NCI-H446 treated with DMSO at 0.1 percent for 48 hours (cell line): ENCODE data around the gene SCO2.
"Not testable (repeated sequence)": the region's sequence is repeated elsewhere in the genome, so short reads cannot be mapped to it uniquely, and the experiment has no call there.

ENCODE experiments used
- DNase-seq: peaks from one replicate; lab custom pipeline; 2025; lab: John Stamatoyannopoulos, UW

The SCO2 gene

DNA sequence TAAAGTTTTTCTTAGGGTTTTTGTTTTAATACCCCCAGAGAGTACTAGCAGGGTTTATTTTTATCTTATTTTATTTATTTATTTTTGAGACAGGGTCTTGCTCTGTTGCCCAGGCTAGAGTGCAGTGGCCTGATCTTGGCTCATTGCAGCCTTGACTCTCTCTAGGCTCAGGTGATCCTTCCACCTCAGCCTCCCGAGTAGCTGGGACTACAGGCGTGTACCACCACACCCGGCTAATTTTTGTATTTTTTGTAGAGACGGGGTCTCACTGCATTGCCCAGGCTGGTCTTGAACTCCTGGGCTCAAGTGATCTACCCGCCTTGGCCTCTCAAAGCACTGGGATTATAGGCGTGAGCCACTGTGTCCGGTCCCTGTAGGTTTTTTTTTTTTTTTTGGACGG lies 5.2 kb downstream of the SCO2 start:
- DNase-seq: not testable (repeated sequence)

GRCh38 chr22:50519151-50519550 lies 6.2 kb downstream of the SCO2 start:
- DNase-seq: no peak

GRCh38 chr22:50518606-50519005 lies 6.8 kb downstream of the SCO2 start:
- DNase-seq: no peak

DNA sequence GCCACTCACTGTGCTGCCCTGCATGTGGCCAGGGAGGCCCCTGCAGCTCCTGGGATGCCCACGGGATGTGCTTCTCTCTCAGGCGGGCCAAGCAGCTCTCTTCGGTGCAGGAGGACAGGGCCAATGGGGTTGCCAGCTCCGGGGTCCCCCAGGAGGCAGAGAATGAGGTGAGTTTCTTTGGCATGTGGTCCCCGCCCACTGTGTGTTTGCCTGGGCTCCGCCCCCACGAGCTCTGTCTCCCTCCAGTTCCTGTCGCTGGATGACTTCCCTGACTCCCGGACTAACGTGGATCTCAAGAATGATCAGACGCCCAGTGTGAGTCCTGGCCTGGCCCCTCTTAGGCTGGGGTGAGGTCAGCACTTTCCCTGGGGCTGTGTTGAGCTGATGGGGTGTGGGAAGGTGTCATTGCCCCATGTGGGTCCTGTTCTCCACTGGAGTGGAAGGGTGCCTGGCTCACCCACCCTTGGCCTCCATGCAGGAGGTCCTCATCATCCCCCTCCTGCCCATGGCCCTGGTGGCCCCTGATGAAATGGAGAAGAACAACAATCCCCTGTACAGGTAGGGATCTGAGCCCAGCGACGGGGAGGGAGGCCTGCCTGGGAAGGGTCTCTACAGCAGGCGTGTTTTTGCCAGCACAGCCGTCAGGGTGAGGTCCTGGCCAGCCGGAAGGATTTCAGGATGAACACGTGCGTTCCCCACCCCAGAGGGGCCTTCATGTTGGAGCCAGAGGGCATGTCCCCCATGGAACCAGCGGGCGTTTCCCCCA lies 7.7 kb downstream of the SCO2 start:
- DNase-seq: no peak

- no peak for DNase-seq
These were observed 8.5 kb downstream of the SCO2 start for GRCh38 chr22:50516891-50517290.

DNA sequence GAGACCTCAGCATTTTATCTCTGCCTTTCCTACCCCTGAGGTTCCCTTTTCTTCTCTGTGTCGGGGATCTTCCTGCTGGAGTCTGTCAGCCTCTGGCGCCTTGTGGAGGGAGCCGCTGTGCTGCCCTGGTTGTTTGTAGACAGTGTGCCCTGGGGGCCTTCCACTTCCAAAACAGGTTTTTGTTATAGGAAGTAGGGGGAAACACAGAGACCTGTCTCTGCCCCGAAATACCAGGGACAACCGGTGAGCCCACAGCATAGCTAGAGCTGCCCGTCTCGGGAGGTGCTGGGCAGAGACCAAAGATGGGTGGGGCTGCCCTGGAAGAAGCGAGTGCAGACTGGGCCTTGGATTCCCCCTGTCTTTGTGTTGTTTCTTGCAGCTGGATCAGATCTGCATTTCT lies 9.3 kb downstream of the SCO2 start:
- no peak for DNase-seq

DNA sequence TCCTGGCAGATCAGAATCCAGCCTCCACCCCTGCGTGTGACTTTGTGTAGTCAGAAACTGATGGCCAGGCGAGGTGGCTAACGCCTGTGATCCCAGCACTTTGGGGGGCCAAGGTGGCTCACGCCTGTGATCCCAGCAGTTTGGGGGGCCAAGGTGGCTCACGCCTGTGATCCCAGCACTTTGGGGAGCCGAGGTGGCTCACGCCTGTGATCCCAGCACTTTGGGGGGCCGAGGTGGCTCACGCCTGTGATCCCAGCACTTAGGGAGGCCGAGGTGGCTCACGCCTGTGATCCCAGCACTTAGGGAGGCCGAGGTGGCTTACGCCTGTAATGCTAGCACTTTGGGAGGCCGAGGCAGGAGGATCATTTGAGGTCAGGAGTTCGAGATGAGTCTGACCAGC lies 12.2 kb downstream of the SCO2 start:
- no peak for DNase-seq

DNA sequence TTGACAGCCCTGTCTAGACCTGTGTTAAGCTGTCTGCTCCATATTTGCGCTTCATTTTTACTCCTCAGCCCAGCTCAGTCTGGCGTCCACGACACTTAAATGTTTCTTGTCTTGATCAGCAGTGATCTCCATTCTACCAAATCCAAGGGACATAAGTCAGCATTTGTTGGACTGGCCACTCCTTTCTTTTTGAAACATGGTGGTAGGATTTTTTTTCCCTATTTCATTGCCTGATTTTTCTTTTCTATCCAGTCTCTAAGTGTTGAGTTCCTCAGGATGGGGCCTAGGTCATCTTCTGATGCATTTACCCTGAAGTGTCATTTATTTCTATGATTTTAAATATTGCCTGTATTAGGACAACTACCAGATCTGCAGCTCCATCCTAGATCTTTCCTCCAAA lies 16.5 kb downstream of the SCO2 start:
- DNase-seq: no peak

DNA sequence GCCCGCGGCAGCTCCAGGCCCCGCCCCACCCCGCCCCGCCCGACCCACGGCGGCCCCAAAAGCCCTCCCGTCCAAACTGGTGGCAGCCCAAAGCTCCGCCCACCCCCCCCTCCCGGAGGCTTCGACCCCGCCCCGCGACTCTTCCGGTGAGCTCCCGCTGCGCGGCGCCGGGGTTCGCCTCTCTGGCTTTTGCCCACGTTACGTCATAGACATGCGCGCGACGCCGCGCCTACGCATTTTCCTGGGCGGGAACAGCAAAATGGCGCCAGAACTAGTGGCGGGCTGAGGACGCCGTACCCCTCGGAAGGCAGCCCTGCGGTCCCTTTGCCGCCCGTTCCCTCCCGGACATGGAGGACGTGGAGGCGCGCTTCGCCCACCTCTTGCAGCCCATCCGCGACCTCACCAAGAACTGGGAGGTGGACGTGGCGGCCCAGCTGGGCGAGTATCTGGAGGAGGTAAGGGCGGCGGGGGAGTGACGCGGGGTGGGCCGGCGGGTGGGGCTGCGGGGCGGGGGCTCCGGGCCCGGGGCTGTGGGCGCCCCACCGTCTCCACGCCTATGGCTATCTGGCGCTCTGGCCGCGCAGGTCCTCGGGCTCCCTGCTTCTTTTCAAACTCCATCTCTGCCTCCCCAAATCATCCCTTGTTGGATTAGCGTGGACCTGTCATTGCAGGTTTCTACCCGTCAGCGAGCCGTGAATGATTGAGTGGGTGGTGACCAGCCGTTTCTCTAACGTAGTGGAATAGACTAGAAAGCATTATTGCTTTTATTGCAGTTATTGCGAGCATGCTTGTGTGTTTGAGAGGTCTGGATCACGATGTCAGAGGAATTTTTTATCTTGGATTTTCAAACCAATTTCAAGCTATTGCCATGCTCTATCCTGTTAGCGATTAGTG lies 17.2 kb downstream of the SCO2 start, which contains the start of gene NCAPH2:
Gene NCAPH2 (plus strand): TSS at position 234 of the 894 bp plus-strand sequence. CDS start 114 bp downstream, at position 348.
- DNase-seq: peak; percentile 90

DNA sequence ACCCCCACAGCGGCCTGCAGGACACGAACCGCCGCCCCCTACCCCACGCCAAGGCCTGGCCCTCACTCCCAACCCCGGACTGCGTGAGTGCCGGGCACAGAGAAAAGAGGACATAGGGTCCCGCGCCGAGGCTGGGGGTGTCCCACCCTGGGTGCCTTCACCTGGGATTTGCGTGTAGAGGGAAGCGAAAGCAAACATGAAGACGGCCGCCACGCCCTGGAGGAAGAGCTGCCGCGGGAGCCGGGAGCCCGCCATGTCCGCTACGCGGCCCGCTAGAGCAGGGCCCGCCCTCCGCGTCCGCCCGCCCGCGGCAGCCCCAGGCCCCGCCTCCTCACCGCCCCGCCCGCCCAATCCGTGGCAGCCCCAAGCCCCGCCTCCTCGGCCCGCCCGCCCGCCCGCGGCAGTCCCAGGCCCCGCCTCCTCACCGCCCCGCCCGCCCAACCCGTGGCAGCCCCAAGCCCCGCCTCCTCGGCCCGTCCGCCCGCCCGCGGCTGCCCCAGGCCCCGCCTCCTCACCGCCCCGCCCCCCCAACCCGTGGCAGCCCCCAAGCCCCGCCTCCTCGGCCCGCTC lies 17.9 kb downstream of the SCO2 start, which contains the start of gene LMF2:
Gene LMF2 (minus strand): TSS at position 282 of the 570 bp plus-strand sequence. CDS start 27 bp downstream, at position 255.
- no peak for DNase-seq

GRCh38 chr22:50506611-50507420 lies 18.6 kb downstream of the SCO2 start:
- DNase-seq: no peak

DNA sequence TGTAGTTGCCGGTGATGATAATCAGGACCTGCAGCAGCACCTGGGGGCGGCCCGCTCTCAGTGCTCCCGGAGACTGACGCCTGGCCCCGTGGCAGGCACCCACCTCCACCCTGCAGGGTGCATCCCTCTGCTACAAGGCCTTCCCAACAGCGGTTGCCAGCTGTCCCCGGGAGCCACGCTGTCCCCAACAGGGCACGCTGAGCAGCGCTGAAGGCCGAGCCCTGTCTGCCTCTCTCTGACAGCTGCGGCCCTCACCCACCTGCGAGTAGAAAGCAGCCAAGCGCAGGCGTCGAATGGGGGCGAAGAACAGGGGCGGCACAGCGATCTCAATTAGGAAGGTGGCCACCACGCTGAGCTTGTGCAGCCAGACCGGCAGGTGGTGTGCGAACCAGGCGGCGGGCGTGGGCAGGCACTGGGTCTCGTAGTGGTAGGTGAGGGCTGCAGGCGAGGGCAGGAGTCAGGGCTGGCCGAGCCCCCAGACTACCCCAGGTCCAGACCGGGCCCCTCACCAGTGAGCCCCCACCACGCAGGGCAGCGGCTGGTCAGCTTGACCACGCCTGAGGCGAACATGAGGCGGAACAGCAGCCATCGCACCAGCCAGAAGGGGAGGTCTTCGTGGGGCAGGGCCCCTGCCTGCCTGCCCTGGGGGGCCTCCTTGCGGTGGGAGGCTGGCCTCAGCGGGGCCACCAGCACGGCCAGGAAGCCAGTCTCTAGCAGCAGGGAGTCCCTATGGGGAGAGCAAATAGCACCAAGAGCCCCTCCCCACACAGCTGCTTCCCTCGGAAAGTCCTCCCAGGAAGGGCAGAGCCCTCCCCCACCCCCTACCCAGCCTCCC lies 19.4 kb downstream of the SCO2 start:
- DNase-seq: no peak

DNA sequence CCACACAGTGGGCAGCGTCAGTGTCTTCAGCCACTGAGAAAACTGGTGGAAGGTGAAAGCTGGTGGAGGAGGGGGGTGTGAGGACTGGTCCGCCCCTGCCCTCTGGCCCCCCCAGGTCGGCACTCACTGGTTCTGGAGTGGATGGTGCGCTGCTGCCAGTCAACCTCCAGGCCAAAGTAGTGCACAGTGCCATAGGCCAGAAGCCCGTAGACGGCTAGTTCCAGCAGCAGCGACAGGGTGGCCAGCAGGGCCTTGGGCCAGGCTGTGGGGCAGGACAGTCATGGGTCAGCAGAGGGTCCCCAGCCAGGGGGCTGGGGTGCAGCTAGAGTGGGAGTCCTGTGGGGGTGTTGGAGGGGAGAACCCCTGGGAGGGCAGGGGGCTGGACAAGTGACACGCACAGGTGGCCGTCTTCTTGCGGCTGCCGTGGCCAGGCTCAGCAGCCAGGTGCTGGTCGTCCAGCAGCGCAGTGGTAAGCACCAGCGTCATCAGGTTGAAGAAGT lies 20.1 kb downstream of the SCO2 start:
- DNase-seq: no peak

DNA sequence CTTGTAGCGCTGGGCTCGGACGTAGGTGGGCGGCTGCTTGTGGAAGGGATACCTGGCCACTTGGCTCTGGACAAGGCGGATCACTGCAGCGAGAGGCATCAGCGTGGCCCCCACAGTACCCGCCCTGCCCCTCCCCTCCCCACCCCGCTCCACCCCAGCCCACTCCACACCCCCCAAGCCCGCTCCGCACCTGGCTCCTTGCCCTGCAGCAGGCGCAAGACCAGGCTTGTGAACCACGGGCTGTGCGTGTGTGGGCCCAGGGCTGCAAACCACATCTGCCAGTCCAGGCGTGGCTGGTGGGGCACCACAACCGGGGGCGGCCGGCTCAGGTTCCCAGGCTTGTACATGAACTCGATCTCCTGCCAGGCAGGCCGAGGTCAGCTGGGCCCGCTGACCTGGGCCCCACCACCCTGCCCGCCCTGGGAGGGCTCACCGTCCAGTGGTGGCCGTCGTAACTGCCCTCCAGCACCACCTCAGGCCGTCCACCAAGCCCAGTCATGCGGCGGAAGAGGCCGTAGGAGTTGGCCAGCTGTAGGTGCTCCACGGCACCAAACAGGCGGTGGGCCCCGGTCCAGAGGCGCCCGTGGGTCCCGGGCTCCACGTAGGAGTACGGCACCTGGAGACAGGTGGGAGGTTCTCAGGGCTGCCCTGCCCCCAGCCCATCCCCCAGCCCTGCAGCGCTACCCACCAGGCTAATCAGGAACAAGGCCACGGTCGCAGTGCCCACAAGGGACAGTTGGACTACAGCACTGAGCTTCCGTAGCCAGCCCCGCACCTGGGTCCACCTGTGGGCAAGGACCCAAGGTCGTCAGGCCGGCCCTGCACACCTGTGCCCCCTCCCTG lies 20.8 kb downstream of the SCO2 start:
- no peak for DNase-seq

GRCh38 chr22:50503475-50504145 lies 21.8 kb downstream of the SCO2 start:
- no peak for DNase-seq

DNA sequence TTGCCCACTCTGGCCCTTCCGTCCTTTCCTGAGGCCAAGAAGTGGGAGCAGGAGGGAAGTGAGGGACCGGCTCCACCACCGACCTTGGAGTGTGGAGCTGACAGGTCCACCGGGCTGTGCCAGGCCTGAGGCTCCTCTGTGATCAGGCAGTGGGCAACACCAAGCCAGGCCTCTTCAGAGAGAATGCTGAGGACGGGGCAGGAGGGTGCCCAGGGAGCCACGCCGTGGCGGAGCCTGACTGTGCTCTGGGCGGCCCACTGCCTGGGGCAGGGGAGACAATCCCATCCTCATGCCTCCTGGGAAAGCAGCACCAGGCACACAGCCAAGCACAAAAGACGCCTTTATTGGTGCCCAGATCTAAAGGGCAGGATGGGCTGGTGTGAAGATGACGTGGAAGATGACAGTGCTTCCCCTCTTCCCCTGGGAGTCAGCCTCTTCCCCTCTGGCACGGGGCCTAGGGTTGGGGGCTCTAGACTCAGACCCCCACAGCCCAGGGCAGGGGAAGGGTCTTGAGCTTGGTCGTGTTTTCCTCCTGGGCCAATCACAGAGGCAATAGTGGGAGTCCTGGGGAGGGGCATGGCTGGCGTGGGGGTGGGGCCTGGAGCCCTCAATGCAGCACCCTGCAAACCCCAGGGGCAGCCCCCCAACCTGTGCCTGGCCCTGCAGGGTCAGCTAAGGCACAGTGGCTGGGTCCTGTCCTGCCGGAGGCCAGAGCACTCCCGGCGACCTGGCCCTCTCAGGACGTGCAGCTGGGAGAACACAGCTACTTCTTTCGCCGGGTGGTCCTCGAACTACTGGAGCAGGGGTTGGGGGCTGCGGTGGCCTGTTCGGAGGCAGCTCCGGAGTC lies 22.5 kb downstream of the SCO2 start:
- DNase-seq: no peak

- no peak for DNase-seq
These were observed 23.3 kb downstream of the SCO2 start for GRCh38 chr22:50502096-50502495.

- DNase-seq: no peak
These were observed 24.9 kb downstream of the SCO2 start for GRCh38 chr22:50500452-50500851.
